Measurements from ENCODE around the gene ABCG4. TPM values are rescaled to one million over a fixed set of nuclear protein-coding genes. Genes with fewer than 3 reads are reported as not detected.

ABCG4 gene
- total RNA-seq, 2 experiments from 2014 or later = 0.08 TPM; not detected in 1

- H3K27me3 Mint-ChIP-seq = no peaks in the 10 kb centered on the region
- Histone ChIP-seq H3K9me3 (ENCODE audit: control insufficient read depth in 1 of 2, insufficient read depth in 1 of 2, low read length in 2 of 2) (no peaks in the 10 kb centered on the region), H3K27me3 (ENCODE audit: control insufficient read depth in 1 of 2, insufficient read depth in 2 of 2, low read length in 2 of 2) (no peaks in the 10 kb centered on the region), H3K4me3 (ENCODE audit: low read length) (no peak overlapping the region), H3K36me3 (ENCODE audit: insufficient read depth, low read length) (no peaks in the 10 kb centered on the region), H3K4me1 (ENCODE audit: insufficient read depth, low read length) (peaks cover 11% of the 10 kb centered on the region), H3K27ac (ENCODE audit: low read depth in 1 of 2, low read length in 2 of 2) (no peak overlapping the region)
- no peak overlapping the region for H3K4me3 Mint-ChIP-seq
- DNase-seq (no peak), ATAC-seq (ENCODE audit: poor library complexity) (no peak)
- intact Hi-C loops (cut with DNase I, micrococcal nuclease) = no loop called here
- ChIA-PET POLR2A (interaction anchor here (0.7 kb wide), 1 partner anchor 103 kb away, joined by 3 read pairs; no protein-coding TSS in a partner anchor), CTCF (no interaction called here)
- H3K27ac Mint-ChIP-seq = no peak overlapping the region
- no peaks in the 10 kb centered on the region for H3K9me3 Mint-ChIP-seq
- no peak for TF ChIP-seq CTCF (IDR thresholded peaks at IDR 0.05)
- H3K36me3 Mint-ChIP-seq (ENCODE audit: low read depth) = peaks cover 9% of the 10 kb centered on the region
- H3K4me1 Mint-ChIP-seq (ENCODE audit: low read depth) = peaks cover 18% of the 10 kb centered on the region
These were observed 53.7 kb downstream of the ABCG4 start for GRCh38 chr11:119202554-119202953.

- H3K27ac Mint-ChIP-seq = no peak overlapping the region
- DNase-seq (no peak), ATAC-seq (ENCODE audit: poor library complexity) (no peak)
- no peaks in the 10 kb centered on the region for H3K27me3 ChIP-seq (ENCODE audit: control insufficient read depth in 1 of 2, insufficient read depth in 2 of 2, low read length in 2 of 2)
- POLR2A ChIA-PET = interaction anchor here (2.8 to 4.0 kb wide), 2 partner anchors 80 to 118 kb away, joined by 27 to 50 read pairs; no protein-coding TSS in a partner anchor
- no peak overlapping the region for H3K4me3 ChIP-seq (ENCODE audit: low read length)
- no peaks in the 10 kb centered on the region for H3K9me3 ChIP-seq (ENCODE audit: control insufficient read depth in 1 of 2, insufficient read depth in 1 of 2, low read length in 2 of 2)
- no peaks in the 10 kb centered on the region for H3K36me3 ChIP-seq (ENCODE audit: insufficient read depth, low read length)
- intact Hi-C loops (cut with DNase I, micrococcal nuclease) = loop anchor here in 1 of 2 experiments (2.0 kb wide), 1 partner anchor 119 kb away; no protein-coding TSS in a partner anchor
- H3K9me3 Mint-ChIP-seq = no peaks in the 10 kb centered on the region
- peaks cover 19% of the 10 kb centered on the region for H3K4me1 ChIP-seq (ENCODE audit: insufficient read depth, low read length)
- CTCF ChIA-PET = interaction anchor here (1.3 to 3.7 kb wide), 2 partner anchors 80 to 120 kb away, joined by 4 to 49 read pairs; no protein-coding TSS in a partner anchor
- no peaks in the 10 kb centered on the region for H3K27me3 Mint-ChIP-seq
- H3K27ac ChIP-seq (ENCODE audit: low read depth in 1 of 2, low read length in 2 of 2) = no peak overlapping the region
- no peak for TF ChIP-seq CTCF (IDR thresholded peaks at IDR 0.05)
- peaks cover 9% of the 10 kb centered on the region for H3K36me3 Mint-ChIP-seq (ENCODE audit: low read depth)
- H3K4me3 Mint-ChIP-seq = peak overlapping the region; percentile 51
- H3K4me1 Mint-ChIP-seq (ENCODE audit: low read depth) = peaks cover 30% of the 10 kb centered on the region
These were observed 55.2 kb downstream of the ABCG4 start for GRCh38 chr11:119204066-119204465.

- DNase-seq (peak in 2 of 14 experiments; percentile 35 to 42), ATAC-seq (ENCODE audit: poor library complexity) (no peak)
- Histone ChIP-seq H3K4me3 (ENCODE audit: low read length) (no peak overlapping the region), H3K9me3 (ENCODE audit: control insufficient read depth in 1 of 2, insufficient read depth in 1 of 2, low read length in 2 of 2) (no peaks in the 10 kb centered on the region), H3K27me3 (ENCODE audit: control insufficient read depth in 1 of 2, insufficient read depth in 2 of 2, low read length in 2 of 2) (no peaks in the 10 kb centered on the region), H3K4me1 (ENCODE audit: insufficient read depth, low read length) (peaks cover 26% of the 10 kb centered on the region), H3K36me3 (ENCODE audit: insufficient read depth, low read length) (no peaks in the 10 kb centered on the region), H3K27ac (ENCODE audit: low read depth in 1 of 2, low read length in 2 of 2) (peak overlapping the region in 1 of 2 donors; percentile 30)
- ChIA-PET POLR2A (interaction anchor here (1.3 to 4.0 kb wide), 11 partner anchors 17 to 187 kb away, joined by 4 to 50 read pairs (median 15); partner anchors contain the start of genes HINFP, RPS25 and TRAPPC4), CTCF (interaction anchor here (0.6 to 3.7 kb wide), 16 partner anchors 36 to 134 kb away, joined by 3 to 49 read pairs (median 4); partner anchors contain the start of gene MCAM)
- Mint-ChIP-seq H3K4me1 (ENCODE audit: low read depth) (peaks cover 38% of the 10 kb centered on the region), H3K36me3 (ENCODE audit: low read depth) (peaks cover 9% of the 10 kb centered on the region), H3K4me3 (peak overlapping the region; percentile 80), H3K9me3 (no peaks in the 10 kb centered on the region), H3K27me3 (no peaks in the 10 kb centered on the region), H3K27ac (peak overlapping the region; percentile 77)
- no peak for TF ChIP-seq CTCF (IDR thresholded peaks at IDR 0.05)
- intact Hi-C loops (cut with DNase I, micrococcal nuclease) = loop anchor here (1.0 to 5.0 kb wide), 3 partner anchors 37 to 118 kb away; no protein-coding TSS in a partner anchor
These were observed 56.2 kb downstream of the ABCG4 start for GRCh38 chr11:119205080-119205479.

Measured in CD4-positive, alpha-beta T cell (primary cell).